SKM-1 treated with dmso at 0.1 percent for 144 hours (cell line): ENCODE results near the gene TFRC.
A peak's percentile ranks its signal among the peaks of the same experiment; 100 is the strongest.
"Not testable (repeated sequence)": the region's sequence is repeated elsewhere in the genome, so short reads cannot be mapped to it uniquely, and the experiment has no call there.

Experiments
- DNase-seq: peaks from one replicate; lab custom pipeline; 2025; ENCODE audit not compliant: unreplicated experiment; lab: John Stamatoyannopoulos, UW

TFRC gene

GRCh38 chr3:196081834-196082618, at the start of gene TFRC:
Gene TFRC, minus strand, starts transcription at chr3:196082090. Its CDS starts 4,991 bp downstream, at chr3:196077099.
- DNase-seq = peak; percentile 81

DNA sequence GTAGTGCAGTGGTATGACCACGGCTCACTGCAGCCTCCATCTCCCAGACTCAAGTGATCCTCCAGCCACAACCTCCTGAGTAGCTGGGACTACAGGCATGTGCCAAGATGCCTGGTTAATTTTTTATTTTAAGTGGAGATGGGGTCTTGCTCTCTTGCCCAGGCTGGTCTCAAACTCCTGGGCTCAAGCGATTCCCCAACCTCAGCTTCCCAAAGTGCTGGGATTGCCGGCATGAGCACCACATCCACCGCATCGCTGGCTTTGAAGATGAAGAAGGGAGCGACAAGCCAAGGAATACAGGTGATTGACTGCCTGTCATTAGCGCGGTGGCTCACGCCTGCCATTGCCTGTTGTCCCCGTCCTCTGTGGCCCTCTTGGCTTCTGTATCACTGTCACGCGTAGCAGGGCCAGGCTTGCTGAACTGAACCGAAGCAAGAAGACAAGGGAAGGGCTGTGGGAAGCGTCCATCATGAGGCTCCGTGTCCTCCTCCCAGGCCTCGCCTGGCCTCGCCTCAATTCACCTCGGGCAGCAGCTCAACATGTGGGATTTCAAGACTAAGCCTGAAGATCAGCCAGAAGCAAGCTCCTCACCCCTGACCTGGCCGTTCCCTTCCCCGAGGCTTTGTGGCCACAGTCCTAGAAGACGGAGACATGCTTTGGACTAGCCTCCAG, 46.4 kb upstream of the TFRC start:
- DNase-seq = no peak

- DNase-seq = no peak
Measured at GRCh38 chr3:196127308-196128040, 45.6 kb upstream of the TFRC start.

- DNase-seq = no peak
Measured at GRCh38 chr3:196124608-196125007, 42.7 kb upstream of the TFRC start.

- DNase-seq = no peak
Measured at GRCh38 chr3:196122688-196123046, 40.8 kb upstream of the TFRC start.

DNA sequence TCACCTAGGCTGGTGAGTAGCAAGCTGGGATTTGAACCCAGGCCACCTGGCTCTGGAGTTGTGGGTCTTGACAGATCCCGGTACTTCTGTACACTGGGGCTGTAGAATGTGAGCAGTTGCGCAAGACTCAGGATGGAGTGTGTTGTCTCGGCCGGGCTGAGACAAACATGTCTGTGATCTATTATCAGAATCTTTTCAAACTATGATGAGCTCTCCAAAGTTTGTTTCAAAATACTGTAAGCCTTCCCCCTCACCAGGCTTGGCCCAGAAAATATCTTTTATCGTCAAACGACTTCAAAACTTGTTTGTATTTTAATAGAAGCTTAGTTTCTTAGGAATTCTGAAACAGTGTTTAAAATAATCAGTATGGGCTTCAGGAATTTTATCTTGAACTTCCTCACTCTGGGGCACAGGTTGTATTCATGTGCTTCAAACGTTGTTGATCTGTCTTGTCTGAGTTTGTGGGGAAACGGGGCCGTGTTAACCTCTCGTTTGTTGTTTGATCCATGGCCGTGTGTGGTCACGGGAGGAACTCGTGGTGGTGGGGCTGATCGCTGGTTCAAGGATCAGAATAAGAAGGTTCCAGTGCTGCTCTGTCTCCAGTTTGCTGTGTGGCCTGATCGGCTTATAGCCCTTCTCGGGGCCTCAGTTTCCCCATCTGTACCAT, 40.3 kb upstream of the TFRC start:
- no peak for DNase-seq

- DNase-seq = no peak
Measured at GRCh38 chr3:196121066-196121465, 39.2 kb upstream of the TFRC start.

DNA sequence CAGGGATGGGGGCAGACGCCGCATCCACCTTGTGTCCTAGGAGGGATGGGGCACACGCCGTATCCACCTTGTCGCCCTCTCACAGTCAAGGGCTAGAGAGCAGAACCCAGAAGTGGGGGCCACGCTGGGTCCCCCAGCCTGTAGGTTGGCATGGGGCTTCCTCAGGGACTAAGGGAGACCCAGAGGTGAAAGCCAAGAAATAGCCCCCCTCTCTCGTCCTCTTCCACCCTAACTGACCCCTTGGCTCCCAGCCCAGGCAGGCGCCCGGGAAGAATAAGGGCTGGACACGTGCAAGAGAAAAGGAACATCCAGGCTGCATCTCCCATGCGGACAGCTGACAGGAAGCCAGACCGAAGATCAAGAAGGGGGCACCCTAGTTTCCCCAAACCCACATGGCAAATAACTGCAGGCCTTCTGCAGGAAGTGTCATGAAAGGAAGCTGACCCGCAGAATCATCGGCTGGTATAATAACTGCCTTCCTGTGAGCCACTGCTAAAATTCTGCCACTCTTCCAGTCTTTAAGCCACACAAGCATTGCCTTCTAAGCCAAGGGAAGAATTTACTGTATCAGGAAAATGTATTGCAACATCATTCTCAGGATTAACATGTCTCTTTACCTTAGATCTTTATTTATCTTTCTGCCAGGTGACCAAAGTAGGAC, 38.5 kb upstream of the TFRC start:
- DNase-seq = peak; percentile 72

- peak; percentile 92 for DNase-seq
Measured at GRCh38 chr3:196117809-196118208, 35.9 kb upstream of the TFRC start.

DNA sequence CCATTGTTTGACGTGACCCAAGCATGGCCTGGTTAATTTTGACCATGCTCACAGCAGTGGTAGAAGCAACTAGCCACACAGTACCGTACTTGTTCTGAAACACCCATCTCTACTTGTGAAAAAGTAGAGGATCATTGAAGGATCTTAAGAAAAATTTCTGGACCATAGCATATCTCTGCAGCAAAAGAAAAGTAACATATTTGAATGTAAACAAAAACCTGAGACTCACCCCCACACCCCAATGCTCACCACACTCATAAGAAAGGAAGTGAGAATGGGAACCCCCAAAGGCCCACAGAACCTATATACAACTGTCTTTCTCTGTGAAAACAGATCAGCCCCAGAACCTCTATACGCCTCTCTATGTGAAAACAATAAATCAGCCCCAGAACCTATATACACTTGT, 33.8 kb upstream of the TFRC start:
- DNase-seq = no peak

GRCh38 chr3:196111939-196112386, 30.1 kb upstream of the TFRC start:
- DNase-seq = no peak

GRCh38 chr3:196108075-196108743, 26.3 kb upstream of the TFRC start:
- no peak for DNase-seq

- not testable (repeated sequence) for DNase-seq
Measured at GRCh38 chr3:196104707-196105106, 22.8 kb upstream of the TFRC start.

- not testable (repeated sequence) for DNase-seq
Measured at GRCh38 chr3:196098365-196098980, 16.6 kb upstream of the TFRC start.

GRCh38 chr3:196097373-196098154, 15.7 kb upstream of the TFRC start:
- DNase-seq = no peak

GRCh38 chr3:196096382-196096953, 14.6 kb upstream of the TFRC start:
- DNase-seq = peak; percentile 47

- peak; percentile 68 for DNase-seq
Measured at GRCh38 chr3:196093317-196094111, 11.6 kb upstream of the TFRC start.

DNA sequence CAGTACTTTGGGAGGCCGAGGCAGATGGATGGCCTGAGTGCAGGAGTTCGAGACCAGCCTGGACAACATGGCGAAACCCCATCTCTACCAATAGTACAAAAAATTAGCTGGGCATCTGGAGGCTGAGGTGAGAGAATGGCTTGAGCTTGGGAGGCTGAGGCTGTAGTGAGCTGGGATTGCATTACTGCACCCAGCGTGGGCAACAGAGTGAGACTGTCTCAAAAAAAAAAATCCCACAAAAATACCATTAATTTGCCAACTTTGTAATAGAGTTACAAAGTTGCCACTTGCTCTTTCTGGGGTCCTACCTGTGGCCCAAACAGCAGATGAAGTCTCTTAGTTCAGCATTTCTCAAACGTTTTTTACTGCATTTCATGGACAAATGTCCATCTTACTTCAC, 6.0 kb upstream of the TFRC start:
- no peak for DNase-seq
